PFSK-1 (cell line): Measurements from ENCODE around the gene ANO9.

Experiments used
- FOXP2 ChIP-seq: optimal IDR thresholded peaks from 2 replicates; pipeline ENCODE3; 2011; ENCODE audit warnings: borderline replicate concordance, control low read depth, inconsistent platforms; ENCODE audit not compliant: insufficient read depth; ENCODE audit errors: extremely low read length, extremely low read depth
- POLR2AphosphoS5 ChIP-seq: IDR thresholded peaks from 2 replicates; pipeline ENCODE4 v1.6.1; 2012; ENCODE audit warnings: low read depth, mild to moderate bottlenecking, control low read depth, low read length, moderate library complexity
- REST ChIP-seq, 2 experiments: IDR thresholded peaks; 2 replicates each; pipeline versions ENCODE4 v1.6.1 to v1.8.0; 2011 to 2012; ENCODE audit warnings: low read depth in 2 of 2, low read length in 2 of 2, control low read depth in 1 of 2, inconsistent platforms in 1 of 2, mild to moderate bottlenecking in 1 of 2, moderate library complexity in 1 of 2; ENCODE audit not compliant: insufficient read depth in 1 of 2
- SIN3A ChIP-seq: IDR thresholded peaks from 2 replicates; pipeline ENCODE4 v1.6.1; 2012; ENCODE audit warnings: mild to moderate bottlenecking, low read length, moderate library complexity, borderline replicate concordance; ENCODE audit not compliant: insufficient read depth
- TAF1 ChIP-seq: IDR thresholded peaks from 2 replicates; pipeline ENCODE4 v1.6.1; 2012; ENCODE audit warnings: low read length, control low read depth, borderline replicate concordance; ENCODE audit not compliant: insufficient read depth

GRCh38 chr11:488062-488461 is 46.3 kb upstream of the ANO9 start:
- TF ChIP-seq SIN3A (no peak), TAF1 (no peak), REST (IDR thresholded peaks at IDR 0.05; ENCODE audit: insufficient read depth in 1 of 2, low read depth in 2 of 2, low read length in 2 of 2) (no peak), POLR2AphosphoS5 (no peak), FOXP2 (no peak)
